Hematopoietic multipotent progenitor cell (in vitro differentiated cells): ENCODE results near the gene MED29. TPM values are rescaled to one million over a fixed set of nuclear protein-coding genes. Genes with fewer than 3 reads are reported as not detected.
"Not testable (repeated sequence)": the region's sequence is repeated elsewhere in the genome, so short reads cannot be mapped to it uniquely, and the experiment has no call there.

Experiments
- DNase-seq, 3 donors: peaks; one replicate each; pipeline ENCODE4 v3.0.0-alpha.2; 2011 to 2015; ENCODE audit warnings: low read depth in 2 of 3, low spot score in 2 of 3
- total RNA-seq: library from RNA; depleted of rRNA; stranded (reverse); fragments of >200 nt; gene quantifications from one replicate; pipeline ENCODE4 v1.2.3, GENCODE V29; 2012

MED29 gene
- total RNA-seq, 1 donor: 35.5 TPM

DNA sequence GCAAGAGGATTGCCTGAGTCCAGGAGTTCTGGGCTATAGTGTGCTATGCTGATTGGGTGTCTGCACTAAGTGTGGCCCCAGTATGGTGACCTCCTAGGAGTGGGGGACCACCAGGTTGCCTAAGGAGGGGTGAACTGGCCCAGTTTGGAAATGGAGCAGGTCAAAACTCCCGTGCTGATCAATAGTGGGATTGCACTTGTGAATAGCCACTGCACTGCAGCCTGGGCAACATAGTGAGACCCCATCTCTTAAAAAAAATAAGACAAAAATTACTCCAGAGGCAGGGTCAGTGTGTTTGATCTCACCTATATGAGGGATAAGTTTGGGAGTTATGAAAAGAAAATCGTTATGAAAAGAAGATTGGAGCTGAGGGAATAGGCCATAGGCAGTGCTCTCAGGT lies 22.0 kb upstream of the MED29 start:
- DNase-seq: no peak

DNA sequence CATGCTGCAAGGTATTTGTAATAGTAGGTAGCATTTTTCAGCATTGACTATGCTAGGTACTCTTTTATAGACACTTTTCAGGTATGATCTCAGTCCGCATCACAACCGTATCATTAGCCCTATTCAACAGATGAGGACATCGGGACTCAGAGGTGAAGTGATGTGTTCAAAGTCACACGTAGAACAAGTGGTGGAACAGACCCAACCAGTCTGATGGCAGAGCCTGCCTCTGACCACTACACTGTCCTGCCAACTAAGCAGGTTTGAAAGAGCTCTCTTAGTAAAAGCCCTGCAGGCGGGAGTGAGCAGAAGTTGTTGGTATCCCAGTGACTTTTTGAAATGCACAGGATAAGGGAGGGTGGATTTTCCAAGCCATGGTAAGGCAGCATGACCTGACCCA lies 20.4 kb upstream of the MED29 start:
- DNase-seq: no peak

DNA sequence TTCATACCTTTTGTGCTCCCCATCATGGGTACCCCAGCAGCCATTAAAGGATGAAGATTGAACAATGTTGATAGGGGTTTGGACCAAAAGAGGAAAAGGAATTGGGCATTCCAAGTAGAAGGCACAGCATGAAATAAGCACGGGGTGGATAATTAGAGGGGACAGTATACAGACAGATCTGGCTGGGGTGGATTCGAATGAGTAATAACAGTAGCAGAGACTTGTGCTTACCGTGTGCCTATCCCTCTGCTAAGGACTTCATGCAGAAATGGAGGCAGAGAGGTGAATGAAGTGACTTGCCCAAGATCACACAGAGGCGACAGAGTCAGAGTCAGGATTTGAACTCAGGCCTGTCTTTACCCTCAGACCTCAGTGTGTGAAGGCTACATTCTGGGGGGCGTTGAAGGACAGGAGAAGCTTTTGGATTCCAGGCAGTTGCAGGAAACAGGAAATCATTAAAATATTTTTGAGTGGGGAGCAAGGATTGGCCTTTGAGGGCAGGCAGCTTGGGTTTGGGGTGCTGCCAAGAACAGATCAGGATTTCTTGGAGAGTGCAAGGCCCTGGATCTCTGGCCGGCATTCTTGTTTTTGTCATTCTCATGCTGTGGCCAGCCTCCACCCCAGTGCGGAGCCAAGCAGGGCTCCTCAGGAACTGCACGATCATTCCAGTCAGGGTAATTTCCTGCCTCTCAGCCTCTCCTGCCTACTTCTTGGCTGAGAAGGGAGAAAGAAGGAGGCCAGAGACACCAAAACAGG lies 19.0 kb upstream of the MED29 start:
- DNase-seq: no peak

DNA sequence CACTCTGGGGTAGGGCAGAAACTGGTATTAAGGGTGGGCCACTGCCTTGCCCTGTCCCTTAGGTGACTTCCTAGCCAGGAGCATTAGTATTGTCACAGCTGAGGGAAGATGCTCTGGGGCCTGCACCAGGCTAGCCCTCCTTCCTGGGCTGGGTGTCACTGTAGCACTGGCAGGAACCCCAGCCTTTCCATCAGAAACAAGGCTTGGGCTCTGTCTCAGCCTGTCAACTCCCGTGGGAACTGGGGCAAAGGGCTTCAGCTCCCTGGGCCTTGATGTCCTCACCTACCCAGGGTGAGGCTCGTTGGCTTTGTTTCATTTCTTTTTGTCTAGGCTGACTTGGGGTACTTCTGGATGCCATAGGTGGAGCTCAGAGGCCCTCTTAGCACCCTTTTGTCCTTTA lies 18.2 kb upstream of the MED29 start:
- no peak for DNase-seq

DNA sequence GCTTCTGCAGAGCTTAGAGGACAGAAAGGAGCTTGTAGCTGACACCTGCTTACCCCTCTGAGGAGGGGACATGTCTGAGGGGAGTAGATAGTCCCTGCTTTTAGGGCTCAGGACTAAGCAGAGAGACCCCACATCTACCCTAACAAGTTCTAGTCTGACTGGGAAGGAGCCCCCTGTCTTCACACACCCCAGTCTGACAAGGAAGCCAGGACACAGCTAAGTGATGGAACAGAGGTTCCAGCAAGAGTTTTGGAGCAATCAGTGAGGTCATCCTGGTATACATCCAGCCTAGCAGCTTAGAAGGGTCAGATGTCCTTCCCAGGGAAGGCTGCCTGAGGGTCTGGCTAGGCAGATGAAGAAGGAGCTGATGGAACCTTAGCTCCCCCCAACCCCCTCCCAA lies 15.2 kb upstream of the MED29 start:
- no peak for DNase-seq

DNA sequence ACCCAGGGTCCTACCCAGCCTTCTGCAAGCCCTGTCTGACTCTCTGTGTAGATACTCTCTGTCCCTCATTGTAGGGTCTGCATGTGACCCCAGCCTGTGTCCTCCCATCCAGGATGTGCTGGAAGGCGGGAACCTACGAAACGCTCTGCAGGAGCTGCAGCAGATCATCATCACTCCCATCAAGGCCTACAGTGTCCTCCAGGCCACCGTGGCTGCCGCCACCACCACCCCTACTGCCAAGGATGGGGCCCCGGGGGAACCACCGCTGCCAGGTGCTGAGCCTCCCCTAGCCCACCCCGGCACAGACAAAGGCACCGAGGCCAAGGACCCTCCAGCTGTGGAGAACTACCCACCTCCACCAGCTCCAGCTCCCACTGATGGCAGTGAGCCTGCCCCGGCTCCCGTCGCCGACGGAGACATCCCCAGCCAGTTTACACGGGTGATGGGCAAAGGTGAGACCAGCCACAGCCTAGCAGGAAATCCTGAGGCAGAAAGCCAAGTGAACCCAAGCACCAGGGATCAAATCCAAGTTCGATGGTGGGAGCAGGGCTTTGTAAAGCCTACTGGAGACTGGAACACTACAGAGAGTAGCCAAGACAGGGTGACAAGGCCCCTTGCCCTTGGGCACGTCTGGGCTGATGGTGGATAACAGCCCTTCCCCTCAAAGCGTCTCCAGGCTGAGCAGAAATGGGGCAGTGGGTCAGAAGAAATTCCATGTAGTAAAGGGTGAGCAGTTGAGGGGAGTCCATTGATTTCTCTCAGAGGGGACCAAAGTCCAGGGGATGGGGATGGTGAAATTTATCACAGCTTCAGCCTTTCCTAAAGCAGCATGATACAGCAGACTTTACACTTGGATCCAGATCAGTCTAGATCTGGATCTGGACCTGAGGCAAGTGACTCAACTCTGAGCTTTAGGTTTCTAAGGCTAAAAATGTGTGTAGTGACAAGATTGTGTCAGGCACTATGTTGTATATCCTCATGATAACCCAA lies 13.5 kb upstream of the MED29 start:
- DNase-seq: no peak

DNA sequence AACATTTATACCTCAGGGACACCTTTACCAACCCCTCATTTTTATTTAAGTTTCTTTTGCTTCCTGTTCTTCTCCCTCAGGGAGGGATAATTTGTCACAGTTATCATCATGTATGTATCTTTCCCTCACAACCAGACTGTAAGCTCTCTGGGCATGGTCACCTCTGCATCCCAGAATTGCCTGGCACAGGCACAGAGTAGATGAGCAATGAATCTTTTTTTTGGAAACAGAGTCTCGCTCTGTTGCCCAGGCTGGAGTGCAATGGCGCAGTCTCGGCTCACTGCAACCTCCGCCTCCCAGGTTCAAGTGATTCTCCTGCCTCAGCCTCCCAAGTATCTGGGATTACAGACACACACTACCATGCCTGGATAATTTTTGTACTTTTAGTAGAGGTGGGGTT lies 11.8 kb upstream of the MED29 start:
- DNase-seq: not testable (repeated sequence)

DNA sequence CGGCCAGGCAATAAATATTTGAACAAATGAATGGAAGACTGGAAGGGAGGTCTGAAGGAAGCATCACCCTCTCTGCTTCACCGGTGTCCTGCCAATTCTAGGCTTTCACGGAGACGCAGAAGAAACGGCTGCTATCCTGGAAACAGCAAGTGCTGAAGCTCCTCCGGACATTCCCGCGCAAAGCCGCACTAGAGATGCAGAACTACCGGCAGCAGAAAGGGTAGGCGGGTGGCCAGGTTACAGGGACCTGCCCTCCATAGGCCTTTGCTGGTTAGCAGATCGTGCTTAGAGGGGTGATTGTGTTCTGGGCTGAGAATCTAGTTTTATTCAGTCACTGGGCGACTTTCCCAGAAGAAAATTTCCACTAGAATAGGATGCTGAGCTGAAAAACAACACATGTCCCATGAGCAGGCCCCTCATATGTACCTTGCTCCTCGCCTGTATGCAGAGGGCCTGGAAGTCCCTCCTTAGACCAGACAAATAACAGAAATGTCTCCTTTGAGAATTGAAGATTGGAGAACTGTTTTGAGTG lies 11.2 kb upstream of the MED29 start:
- DNase-seq: no peak

DNA sequence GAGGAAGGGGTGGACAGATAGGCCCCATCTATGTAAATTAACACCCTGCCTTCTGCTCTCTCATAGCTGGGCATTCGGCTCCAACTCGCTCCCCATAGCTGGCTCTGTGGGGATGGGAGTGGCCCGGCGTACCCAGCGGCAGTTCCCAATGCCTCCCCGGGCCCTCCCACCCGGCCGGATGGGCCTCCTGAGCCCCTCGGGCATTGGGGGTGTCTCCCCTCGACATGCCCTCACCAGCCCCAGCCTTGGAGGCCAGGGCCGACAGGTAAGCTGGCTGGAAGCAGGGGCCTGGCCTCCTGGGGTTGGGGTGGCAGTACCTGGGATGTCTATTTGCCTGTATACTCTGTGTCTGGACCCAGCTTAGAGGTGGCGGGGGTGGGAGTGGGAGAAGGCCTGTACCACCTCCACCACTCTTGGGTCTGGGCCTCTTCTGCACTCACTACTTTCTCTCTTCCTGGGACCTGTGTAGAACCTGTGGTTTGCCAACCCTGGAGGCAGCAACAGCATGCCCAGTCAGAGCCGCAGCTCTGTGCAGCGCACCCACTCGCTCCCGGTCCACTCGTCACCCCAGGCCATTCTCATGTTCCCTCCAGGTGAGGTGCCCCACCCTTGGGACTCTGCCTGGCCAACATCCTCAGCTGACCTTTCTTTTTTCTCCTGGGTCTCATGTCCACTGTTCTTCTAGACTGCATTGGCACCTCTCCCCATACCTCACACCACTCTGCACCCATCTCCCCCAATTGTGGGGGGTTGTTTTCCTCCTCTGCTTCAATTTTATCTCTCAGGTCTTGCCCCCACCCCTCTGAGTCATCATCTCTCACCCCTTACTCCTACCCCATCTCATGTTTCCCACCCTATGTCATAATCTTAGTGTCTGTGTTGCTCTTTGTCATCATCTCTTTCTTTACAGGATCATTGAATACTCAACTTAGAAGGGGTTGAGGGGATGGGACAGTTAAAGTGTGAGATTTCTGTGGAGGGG lies 10.4 kb upstream of the MED29 start:
- no peak for DNase-seq

DNA sequence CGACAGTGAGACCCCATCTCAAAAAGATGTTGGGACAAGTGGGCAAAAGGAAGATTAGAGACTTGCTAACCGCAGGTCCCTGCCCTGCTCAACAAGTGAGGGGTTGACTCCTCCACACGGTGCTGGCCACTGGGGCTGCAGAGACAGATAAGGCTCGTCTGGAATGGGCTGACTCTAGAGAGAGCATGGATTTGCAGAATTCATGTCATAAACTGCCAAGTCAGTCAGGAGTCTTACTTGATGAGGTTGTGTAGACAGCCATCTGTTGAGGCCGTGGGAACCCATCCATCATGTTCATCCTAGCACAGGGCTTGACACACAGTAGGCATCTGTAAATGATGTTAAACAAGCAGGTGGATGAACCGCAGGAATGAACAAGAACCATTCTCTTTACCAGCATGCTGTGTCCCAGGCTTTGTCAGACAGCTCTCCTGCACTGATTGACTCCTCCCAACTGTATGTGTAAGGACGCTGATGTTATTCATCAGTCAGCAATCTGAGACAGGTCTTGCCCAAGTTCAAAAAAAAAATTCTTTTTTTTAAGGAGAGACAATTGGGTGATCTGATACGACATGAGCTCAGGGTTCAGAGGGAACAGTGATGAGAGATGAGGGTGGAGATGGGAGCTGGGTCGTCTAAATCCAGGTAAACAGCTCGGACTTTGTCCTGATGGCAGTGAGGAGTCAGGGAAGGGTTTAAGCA lies 9.1 kb upstream of the MED29 start:
- DNase-seq: no peak

DNA sequence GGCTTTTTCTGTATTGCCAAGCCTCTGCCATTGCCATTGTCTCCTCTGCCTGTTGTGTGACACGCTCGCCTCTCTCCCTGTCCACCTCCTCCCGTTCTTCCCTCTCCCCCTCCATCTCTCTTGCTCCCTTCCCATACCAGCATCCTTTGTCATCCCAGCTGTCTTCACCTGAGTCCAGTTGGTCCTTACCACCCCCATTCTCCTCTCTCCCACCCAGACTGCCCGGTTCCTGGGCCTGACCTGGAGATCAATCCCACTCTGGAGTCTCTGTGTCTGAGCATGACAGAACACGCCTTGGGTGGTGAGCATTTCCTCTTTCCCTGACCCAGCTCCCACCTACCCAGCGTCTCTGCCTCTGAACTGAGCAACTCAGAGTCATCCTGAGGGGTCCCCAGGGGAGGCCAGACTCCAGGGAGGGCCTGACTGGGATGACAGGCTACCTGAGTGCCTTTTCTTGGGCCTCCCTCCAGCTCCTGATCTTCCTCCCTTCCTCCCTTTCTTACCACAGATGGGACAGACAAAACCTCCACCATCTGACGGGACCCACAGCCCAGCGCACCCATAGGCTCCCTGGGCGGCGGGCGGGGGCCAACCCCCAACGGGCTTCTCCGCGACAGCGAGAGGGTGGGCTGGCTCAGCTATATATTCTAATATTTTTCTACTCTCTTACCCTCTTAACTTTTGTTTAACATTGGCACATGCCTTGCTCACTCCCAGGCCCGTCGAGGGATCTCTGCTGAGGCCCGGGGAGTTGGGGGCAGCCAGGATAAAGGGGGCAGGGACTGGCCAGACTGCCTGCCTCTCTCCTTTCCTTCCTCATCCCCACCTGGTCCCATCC lies 8.0 kb upstream of the MED29 start:
- DNase-seq: no peak

DNA sequence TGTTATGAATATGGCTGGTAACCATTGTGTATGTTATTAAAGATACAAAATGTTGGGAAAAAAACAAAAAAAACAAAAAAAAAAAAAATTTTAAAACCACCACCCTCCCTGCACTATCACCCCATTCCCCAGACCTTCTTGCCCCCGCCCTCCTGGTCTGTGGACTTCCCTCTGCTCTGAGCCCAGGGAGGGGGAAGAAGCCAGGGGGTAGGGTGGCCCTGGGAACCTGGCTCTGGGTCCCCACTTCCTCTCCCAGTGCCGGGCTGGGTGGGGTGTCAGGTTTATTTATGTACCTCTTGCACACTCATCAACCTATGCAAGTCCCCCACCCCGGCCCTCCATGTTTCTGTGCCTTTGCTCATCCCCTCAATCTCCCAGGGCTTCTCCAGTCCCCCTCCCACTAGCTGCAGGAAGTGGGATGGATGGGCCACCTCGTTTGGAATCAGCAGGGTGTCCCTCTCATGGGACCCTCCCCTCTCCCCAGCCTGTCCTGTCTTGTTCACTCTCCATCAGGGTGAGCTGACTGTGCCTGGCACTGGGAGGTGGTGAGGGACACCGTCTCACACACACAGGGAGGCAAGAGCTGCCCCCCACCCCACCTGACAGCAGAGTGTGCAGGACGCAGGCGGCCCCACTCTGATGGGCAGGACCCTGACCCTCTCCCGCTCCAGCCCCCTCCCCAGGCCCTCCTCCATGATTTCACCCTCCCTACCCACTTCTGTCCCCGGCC lies 6.2 kb upstream of the MED29 start:
- DNase-seq: no peak

DNA sequence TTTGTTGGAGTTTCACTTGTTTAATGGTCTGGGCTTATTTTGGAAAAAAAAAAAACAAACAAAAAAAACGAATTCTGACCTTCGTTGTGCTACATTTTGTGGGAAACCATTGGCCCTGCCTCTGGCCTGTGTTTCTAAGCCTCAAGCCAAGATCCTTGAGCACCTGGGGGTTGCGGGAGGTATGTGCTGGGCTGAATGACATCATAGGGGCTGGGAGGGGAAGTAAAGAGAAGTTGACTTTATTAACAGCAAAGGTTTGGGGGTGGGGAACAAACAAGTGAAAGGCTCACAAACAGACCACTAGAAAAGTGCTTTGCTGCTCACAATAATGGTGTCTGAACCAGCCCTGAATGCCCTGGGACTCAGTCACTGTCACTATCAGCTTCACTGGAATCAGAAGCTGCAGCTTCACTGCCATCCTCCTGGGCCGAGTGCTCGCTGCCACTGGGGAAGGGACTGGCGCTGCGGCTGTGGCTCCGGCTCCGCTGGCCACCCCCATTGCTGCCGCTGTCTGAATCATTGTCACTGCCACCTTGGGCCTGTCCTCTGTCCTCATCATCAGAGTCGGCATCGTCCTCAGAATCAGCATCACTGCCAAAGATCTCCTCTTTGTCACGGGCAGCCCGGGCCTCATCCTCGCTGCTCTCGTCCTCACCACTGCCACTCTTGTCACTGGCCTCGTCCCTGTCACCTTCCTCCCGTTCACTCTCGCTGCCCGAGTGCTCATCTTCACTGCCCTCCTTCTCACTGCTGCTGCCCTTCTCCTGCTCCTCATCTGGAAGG lies 5.4 kb upstream of the MED29 start:
- no peak for DNase-seq

DNA sequence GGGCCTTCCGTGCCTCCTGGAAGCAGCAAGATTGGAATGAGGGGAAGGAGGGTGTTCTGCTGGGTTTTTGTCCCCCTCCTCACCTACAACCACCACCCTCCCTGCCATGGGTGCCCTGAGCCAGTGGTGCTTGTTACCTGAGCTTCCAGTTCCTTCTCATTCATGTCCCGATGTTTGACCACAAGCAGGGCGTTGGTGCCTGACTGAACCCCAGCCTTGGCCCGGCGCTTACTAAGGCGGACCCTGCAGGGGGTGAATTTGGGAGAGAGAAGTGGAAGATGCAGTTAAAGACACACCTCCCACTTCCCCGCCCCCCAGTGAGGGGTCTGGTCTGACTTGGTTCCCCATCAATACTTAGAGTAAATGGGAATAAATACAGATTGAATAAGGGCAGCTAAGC lies 4.6 kb upstream of the MED29 start:
- DNase-seq: no peak

DNA sequence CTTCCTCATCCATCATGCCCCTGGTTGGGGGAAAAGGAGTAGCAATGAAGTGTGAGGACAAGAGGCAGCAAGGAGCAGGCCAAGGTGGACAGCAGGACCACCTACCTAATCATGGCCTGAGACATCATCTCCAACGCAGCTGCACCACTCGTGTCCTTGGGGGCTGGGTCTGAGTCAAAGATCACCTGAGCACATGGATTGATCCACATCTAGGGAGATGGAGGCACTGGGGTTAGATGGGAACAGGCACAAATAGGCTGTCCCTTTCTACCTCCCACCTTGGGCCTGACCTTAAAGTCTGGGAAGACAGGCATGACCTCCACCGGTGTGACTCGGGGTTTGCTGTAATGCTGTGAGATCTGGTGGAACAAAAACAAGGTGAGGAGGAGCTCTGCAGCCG lies 2.5 kb upstream of the MED29 start:
- DNase-seq: no peak

DNA sequence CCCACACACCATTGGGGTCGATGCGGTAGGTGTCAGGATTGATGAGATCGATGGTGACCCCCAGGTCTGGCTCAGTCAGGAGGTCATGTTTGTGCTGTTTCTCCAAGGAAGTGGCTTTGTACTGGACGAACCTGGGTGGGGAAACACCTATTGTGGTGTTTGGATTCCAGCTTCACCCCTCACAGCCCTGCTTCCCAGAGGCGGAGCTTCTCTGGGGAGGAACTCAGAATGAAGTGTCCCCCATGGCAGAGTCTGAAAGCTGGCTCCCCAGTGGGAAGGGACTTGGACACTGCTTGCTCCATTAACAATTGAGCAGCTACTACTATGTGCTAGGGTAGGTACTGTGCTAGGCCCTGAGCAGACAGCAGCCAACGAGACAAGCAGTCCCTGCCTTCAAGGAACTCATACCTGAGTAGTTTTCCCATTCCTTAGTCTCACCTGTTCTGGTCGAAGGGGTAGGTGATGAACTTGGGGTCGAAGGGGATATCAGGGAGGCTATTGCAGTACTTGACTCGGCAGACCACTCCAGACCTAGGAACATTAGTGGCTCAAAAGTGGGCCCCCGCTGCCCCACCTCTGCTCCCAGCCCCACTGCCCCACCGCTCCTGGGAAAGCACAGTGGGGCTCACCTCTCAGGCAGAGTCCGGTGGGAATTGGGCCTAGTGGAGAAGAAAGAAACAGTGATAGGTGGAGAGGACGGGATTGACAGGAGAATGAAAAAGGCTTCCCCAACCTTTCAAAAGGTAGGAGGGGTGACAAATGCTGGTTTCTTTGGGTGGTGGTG lies 1.4 kb upstream of the MED29 start:
- no peak for DNase-seq

DNA sequence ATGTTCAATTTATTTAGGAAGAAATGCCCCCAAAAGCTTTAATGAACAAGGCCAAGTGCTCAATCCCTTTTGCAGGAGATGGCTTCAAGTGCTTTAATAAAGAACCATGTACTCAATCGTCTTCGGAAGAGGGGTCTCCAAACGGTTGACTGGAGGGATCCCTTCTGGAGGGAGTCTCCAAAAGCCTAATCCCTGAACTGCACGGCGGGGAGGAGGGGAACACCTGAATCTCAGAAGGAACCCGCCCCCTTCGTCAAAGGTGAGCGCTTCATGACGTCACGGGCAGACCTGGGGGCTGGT lies 777 bp upstream of the MED29 start:
- DNase-seq: no peak
